ENCODE data around the gene EXOC5.

EXOC5 gene

GRCh38 chr14:57161583-57162234, 107.0 kb downstream of the EXOC5 start:
- DNase-seq: no peak

- no peak for DNase-seq
These were observed 108.4 kb downstream of the EXOC5 start for GRCh38 chr14:57160333-57160732.

GRCh38 chr14:57153286-57153685, 115.4 kb downstream of the EXOC5 start:
- DNase-seq: no peak

All from CD4-positive, alpha-beta T cell treated with Interferon alpha-2 for 1 hour (primary cell).